Adrenal gland (tissue), 12 donors: ENCODE results near the gene SIRT1. TPM values are rescaled to one million over a fixed set of nuclear protein-coding genes. Genes with fewer than 3 reads are reported as not detected.
"Not testable (repeated sequence)": the region's sequence is repeated elsewhere in the genome, so short reads cannot be mapped to it uniquely, and the experiment has no call there.

Source experiments
- DNase-seq, 7 donors: peaks; one replicate each; pipeline ENCODE4 v3.0.0-alpha.2; 2019 to 2020
- H3K27ac ChIP-seq, 5 donors: fragments of 200-600 bp; sonication (generic) in 4 of 5; 1 replicate in 3 of 5; 2 replicates in 2 of 5; pipeline versions ENCODE4 v1.5.1 to v1.8.0; 2016 to 2020; ENCODE audit warnings: mild to moderate bottlenecking in 1 of 5
- H3K27me3 ChIP-seq: fragments of 200-600 bp; 2 replicates; pipeline ENCODE4 v1.8.0; 2021
- H3K36me3 ChIP-seq, 2 donors: fragments of 200-600 bp; replicated peaks in 1 of 2; 1 replicate in 1 of 2; 2 replicates in 1 of 2; pipeline versions ENCODE4 v1.5.1 to v1.8.0; 2018 to 2022
- H3K4me1 ChIP-seq, 2 donors: fragments of 200-600 bp; replicated peaks in 1 of 2; 1 replicate in 1 of 2; 2 replicates in 1 of 2; pipeline versions ENCODE4 v1.5.1 to v1.8.0; 2018 to 2021
- H3K4me3 ChIP-seq, 4 donors: fragments of 200-600 bp; sonication (generic) in 3 of 4; one replicate each; pipeline ENCODE4 v1.5.1; 2016 to 2018
- H3K9me3 ChIP-seq, 3 donors: fragments of 200-600 bp; sonication (generic) in 1 of 3; replicated peaks in 1 of 3; 1 replicate in 2 of 3; 2 replicates in 1 of 3; pipeline versions ENCODE4 v1.5.1 to v1.8.0; 2016 to 2021
- CTCF ChIP-seq, 6 experiments: fragments of 450-650 bp in 4 of 6; fragments of 200-600 bp in 2 of 6; sonication (generic) in 1 of 6; IDR thresholded peaks; 1 replicate in 5 of 6; 2 replicates in 1 of 6; pipeline versions ENCODE4 v1.5.1 to v1.8.0; 2016 to 2021; ENCODE audit warnings: antibody characterized with exemption in 6 of 6, mild to moderate bottlenecking in 2 of 6, moderate library complexity in 1 of 6
- POLR2A ChIP-seq, 2 donors: fragments of 450-650 bp; IDR thresholded peaks; one replicate each; pipeline ENCODE4 v1.6.1; 2017; ENCODE audit warnings: antibody characterized with exemption in 2 of 2, mild to moderate bottlenecking in 2 of 2, moderate library complexity in 1 of 2
- WGBS, 4 donors: extraction: QIAGEN DNeasy Blood & Tissue Kit in 2 of 4; methylation state at CpG; one replicate each; pipeline versions ENCODE4 v1.1.5 to v1.1.7; 2013 to 2017; 5-methylcytosine and 5-hydroxymethylcytosine counted together
- intact Hi-C, 2 donors: fragments of 100-400 bp; cut with DNase I; formaldehyde crosslinking; loops; one replicate each; pipeline versions ENCODE4 v1.14.1 to v1.15.0; 2022 to 2023
- polyA plus RNA-seq, 3 donors: library from polyadenylated mRNA; stranded (reverse); fragments of 200-250 nt in 2 of 3; fragments of 350-450 nt in 1 of 3; fragmentation: Illumina TruSeq in 1 of 3; extraction: RNeasy Lipid Tissue Mini Kit (QIAGEN cat#74804) in 1 of 3; gene quantifications; one replicate each; pipeline ENCODE4 v1.2.3, GENCODE V29; 2013 to 2014
- total RNA-seq, 9 donors: library from RNA; depleted of rRNA in 4 of 9; stranded (reverse); fragments of >200 nt in 4 of 9; fragments of 120-200 nt in 1 of 9; fragmentation: NEBNext Ultra II Directional in 1 of 9; extraction: Animal tissue kit (Norgen Biotek cat#: 25700) in 1 of 9; gene quantifications; one replicate each; pipeline versions ENCODE4 v1.1.0 to v1.2.4, GENCODE V29; 2013 to 2023
- donor health status: healthy with polysubstance abuse.
- donor health status: Bipolar disorder and iron deficiency.
- donor health status: DM: yes; HTN: yes; CAD: no.
- donor health status: DM: no; HTN: no; CAD: no.
- donor health status: DM: no; HTN: no; CAD: no.
- donor health status: DM: yes; HTN: yes; CAD: no.

The SIRT1 gene
- total and polyA plus RNA-seq, 12 donors: 14.8 to 51.8 (median 26.2) TPM

DNA sequence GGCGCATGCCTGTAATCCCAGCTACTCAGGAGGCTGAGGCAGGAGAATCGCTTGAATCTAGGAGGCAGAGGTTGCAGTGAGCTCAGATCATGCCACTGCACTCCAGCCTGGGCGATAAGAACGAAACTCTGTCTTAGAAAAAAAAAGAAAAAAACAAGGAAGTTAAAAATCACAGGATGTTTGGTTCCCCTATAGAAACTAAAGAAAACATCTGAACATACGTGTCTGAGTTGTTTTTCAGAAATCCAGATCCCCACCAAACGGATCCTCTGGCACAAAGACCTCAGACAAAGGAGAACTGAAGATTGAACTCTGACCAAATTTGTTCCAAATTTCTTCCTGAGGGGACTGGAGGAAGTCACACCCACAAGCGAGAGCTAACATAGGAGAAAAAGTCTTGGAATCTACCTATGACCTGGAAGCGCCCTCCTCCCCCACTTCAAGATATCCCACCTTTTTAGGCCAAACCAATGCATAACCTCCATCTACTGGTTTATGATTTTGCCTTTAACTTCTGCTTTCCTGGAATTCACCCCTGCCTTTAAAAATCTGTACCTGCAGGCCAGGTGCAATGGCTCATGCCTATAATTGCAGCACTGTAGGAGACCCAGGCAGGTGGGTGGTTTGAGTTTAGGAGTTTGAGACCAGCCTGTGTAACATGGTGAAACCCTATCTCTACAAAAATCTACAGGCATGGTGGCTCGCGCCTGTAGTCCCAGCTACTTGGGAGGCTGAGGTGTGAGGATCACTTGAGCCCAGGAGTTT, 19.7 kb upstream of the SIRT1 start:
- H3K27me3 ChIP-seq: no peaks in the 10 kb centered on the region
- no peak overlapping the region for H3K27ac ChIP-seq
- no peaks in the 10 kb centered on the region for H3K9me3 ChIP-seq
- WGBS, 4 donors: 79 to 86% (median 82%) methylated on average over 10 of the region's 10 CpGs
- no peak for DNase-seq
- no peaks in the 10 kb centered on the region for H3K36me3 ChIP-seq
- no peak overlapping the region for H3K4me3 ChIP-seq
- intact Hi-C loops: loop anchor here in 1 of 2 donors (10.0 kb wide), 1 partner anchor 440 kb away; no protein-coding TSS in a partner anchor
- TF ChIP-seq CTCF (IDR thresholded peaks at IDR 0.05): no peak
- H3K4me1 ChIP-seq: no peaks in the 10 kb centered on the region

- Histone ChIP-seq H3K4me3 (no peak overlapping the region), H3K9me3 (no peaks in the 10 kb centered on the region), H3K4me1 (no peaks in the 10 kb centered on the region), H3K27me3 (no peaks in the 10 kb centered on the region), H3K27ac (no peak overlapping the region), H3K36me3 (no peaks in the 10 kb centered on the region)
- no peak for TF ChIP-seq CTCF (IDR thresholded peaks at IDR 0.05)
- intact Hi-C loops: loop anchor here in 1 of 2 donors (10.0 kb wide), 1 partner anchor 437 kb away; no protein-coding TSS in a partner anchor
- DNase-seq: no peak
- WGBS, 4 donors: 90 to 98% (median 94%) methylated on average over 2 of the region's 2 CpGs
Observed at GRCh38 chr10:67868132-67868531, 16.3 kb upstream of the SIRT1 start.

GRCh38 chr10:67869996-67870395, 14.5 kb upstream of the SIRT1 start:
- no peaks in the 10 kb centered on the region for H3K36me3 ChIP-seq
- no peaks in the 10 kb centered on the region for H3K27me3 ChIP-seq
- no peaks in the 10 kb centered on the region for H3K9me3 ChIP-seq
- no peak overlapping the region for H3K27ac ChIP-seq
- WGBS, 4 donors: 88 to 93% (median 92%) methylated on average over 6 of the region's 6 CpGs
- intact Hi-C loops: loop anchor here in 1 of 2 donors (10.0 kb wide), 1 partner anchor 435 kb away; no protein-coding TSS in a partner anchor
- H3K4me1 ChIP-seq: no peaks in the 10 kb centered on the region
- H3K4me3 ChIP-seq: no peak overlapping the region
- no peak for TF ChIP-seq POLR2A (IDR thresholded peaks at IDR 0.05)
- TF ChIP-seq CTCF (IDR thresholded peaks at IDR 0.05): no peak
- DNase-seq: no peak

- H3K36me3 ChIP-seq: no peaks in the 10 kb centered on the region
- no peak overlapping the region for H3K27ac ChIP-seq
- no peaks in the 10 kb centered on the region for H3K27me3 ChIP-seq
- WGBS, 4 donors: 67 to 72% (median 70%) methylated on average over 3 of the region's 3 CpGs
- no peak for DNase-seq
- H3K4me1 ChIP-seq: no peaks in the 10 kb centered on the region
- intact Hi-C loops: no loop called here
- no peak for TF ChIP-seq CTCF (IDR thresholded peaks at IDR 0.05)
- TF ChIP-seq POLR2A (IDR thresholded peaks at IDR 0.05): no peak
- no peaks in the 10 kb centered on the region for H3K9me3 ChIP-seq
- no peak overlapping the region for H3K4me3 ChIP-seq
Observed at GRCh38 chr10:67875340-67876238, 8.9 kb upstream of the SIRT1 start.

- WGBS, 4 donors: 68 to 82% (median 79%) methylated on average over 11 of the region's 11 CpGs
- intact Hi-C loops, H3K4me3 ChIP-seq, H3K27ac ChIP-seq, H3K9me3 ChIP-seq, H3K4me1 ChIP-seq, DNase-seq, H3K36me3 ChIP-seq, H3K27me3 ChIP-seq: not testable (repeated sequence)
Observed at GRCh38 chr10:67877421-67877820, 7.0 kb upstream of the SIRT1 start.
